CD4-positive, alpha-beta T cell treated with Interleukin-10 for 1 hour (primary cell): Measurements from ENCODE around the gene FTSJ1.
"Not testable (repeated sequence)": the region's sequence is repeated elsewhere in the genome, so short reads cannot be mapped to it uniquely, and the experiment has no call there.

Source experiments
- DNase-seq: peaks from one replicate; pipeline ENCODE4 v3.0.0-alpha.2; 2020

Gene FTSJ1

DNA sequence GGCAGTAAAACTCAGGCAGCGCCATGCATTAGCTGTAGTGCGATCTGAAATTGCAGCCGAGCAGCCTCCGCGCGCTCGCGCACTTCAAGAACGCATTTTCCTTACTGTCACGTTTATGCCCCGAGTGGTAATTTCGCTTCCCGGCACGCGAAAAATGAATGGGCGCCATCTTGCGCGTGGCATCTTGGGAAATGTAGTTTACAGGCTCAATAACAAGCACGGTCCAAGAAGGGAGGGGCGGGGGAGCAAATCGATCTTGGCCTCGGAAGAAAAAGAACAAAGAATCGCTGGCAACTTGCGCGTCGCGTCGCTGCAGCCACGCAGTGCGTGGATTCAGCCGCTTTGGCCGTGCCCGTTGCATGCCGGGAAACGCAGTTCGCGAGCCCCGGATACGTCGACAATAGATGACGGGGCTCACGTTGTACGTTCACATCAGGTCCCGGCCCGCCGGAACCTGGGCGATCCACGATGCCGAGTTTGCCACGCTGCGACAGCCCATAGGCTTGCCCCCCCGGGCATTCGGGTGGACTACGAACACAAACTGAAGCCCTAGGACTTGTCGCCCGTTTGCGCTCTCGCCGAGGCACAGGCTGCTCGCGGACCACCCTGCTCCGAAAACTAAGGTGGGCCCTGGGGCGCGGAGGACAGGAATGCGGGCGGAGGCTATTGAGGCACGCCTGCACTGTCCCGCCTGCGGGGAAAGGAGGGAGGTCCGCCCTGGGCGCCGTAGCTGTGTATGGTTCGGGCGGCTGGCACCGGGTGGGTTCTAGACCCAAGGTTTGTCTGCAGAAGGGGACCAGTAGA lies at the start of gene FTSJ1:
TSS of gene FTSJ1 (plus strand) at position 426 of the 804 bp plus-strand sequence. CDS start 1,849 bp downstream, outside the sequence.
- DNase-seq = peak; percentile 95

DNA sequence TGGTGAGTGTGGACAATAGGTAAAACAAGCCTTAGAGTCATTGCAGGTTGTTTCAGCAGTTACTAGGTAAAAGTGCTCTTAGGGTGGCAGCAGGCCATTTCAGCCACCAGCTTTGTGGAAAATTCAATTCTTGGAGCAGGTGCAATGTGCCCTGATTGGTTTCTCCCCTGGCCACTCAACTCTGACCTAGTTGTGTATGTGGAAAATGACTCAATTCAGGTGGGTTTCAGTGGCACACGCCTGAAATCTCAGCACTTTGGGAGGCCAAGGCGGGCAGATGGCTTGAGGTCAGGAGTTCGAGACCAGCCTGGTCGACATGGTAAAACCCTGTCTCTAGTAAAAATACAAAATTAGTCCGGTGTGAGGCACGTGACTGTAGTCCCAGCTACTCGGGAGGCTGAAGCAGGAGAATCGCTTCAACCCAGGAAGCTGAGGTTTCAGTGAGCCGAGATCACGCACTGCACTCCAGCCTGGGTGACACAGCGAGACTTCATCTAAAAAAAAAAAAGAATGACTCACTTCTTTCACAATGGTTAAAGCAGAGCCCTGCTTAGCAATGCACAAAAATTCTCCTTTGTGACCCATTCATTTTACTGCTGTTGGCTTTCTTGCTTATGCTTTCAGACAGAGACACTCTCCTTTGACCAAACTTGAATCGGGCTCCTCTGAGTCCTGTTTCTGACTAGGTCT lies 48.8 kb upstream of the FTSJ1 start:
- DNase-seq = not testable (repeated sequence)

GRCh38 chrX:48429606-48430005 lies 46.4 kb upstream of the FTSJ1 start:
- not testable (repeated sequence) for DNase-seq

DNA sequence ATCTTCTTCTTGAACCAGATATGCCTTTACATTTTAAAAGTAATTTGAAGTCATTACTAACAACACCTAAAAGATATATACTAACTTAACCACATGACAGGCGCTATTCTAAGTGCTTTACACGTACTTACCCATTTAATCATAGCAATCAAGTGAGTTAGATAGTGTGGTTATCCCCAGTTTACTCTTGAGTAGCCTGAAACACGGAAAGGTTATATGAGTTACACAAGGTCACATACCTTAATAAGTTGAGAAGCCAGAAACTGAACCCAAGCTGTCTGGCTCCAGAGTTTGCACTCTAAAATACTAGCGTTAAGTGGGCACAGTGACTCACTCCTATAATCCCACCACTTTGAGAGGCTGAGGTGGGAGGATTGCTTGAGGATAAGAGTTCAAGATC lies 45.8 kb upstream of the FTSJ1 start:
- DNase-seq = not testable (repeated sequence)

DNA sequence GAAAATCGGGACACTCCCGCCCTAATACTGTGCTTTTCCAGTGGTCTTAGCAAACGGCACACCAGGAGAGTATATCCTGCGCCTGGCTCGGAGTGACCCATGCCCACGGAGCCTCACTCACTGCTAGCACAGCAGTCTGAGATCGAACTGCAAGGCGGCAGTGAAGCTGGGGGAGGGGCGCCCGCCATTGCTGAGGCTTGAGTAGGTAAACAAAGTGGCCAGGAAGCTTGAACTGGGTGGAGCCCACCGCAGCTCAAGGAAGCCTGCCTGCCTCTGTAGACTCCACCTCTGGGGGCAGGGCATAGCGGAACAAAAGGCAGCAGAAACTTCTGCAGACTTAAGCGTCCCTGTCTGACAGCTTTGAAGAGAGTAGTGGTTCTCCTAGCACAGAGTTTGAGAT lies 42.3 kb upstream of the FTSJ1 start:
- DNase-seq = peak; percentile 7

GRCh38 chrX:48447201-48447600 lies 28.8 kb upstream of the FTSJ1 start:
- DNase-seq = not testable (repeated sequence)

GRCh38 chrX:48450076-48450475 lies 25.9 kb upstream of the FTSJ1 start:
- DNase-seq = no peak

DNA sequence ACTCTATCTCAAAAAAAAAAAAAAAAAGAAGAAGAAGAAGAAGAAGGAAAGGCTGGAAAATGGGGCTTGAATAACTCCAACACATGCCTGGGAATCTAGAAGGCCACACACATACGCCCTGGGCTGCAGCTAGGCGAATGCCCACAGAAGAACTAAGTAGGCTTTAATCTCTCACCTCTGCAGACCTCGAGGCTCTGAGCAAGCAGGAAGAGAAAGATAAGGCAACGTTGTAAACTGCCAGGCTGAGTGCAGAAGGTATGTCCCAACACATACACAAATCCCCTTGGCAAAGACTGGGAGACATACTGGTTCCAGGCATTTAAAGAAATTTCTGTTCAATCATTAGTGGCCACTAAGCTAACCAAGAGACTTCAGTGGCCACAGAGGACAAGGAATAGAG lies 24.3 kb upstream of the FTSJ1 start:
- DNase-seq = no peak

- no peak for DNase-seq
These were observed 19.2 kb upstream of the FTSJ1 start for GRCh38 chrX:48456628-48457331.

DNA sequence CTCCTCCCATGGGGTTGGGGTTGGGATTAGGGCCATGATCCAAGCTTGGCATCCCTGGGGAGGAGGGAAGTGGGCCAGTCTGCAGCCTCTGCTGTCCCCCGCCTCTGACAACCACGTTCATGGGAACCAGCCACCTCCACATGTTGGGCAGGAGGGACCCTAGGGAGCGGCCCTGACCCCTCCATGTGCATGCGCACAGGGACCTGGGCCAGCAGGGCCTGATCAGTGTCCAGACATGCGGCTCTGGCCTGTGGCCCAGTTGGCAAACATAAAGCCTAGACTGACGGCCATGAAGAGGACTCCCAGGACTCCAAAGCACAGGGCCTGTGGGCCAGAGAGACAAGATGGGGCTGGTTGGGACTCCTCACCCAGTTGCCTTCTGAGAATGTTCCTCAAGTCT lies 17.3 kb upstream of the FTSJ1 start:
- DNase-seq = no peak

DNA sequence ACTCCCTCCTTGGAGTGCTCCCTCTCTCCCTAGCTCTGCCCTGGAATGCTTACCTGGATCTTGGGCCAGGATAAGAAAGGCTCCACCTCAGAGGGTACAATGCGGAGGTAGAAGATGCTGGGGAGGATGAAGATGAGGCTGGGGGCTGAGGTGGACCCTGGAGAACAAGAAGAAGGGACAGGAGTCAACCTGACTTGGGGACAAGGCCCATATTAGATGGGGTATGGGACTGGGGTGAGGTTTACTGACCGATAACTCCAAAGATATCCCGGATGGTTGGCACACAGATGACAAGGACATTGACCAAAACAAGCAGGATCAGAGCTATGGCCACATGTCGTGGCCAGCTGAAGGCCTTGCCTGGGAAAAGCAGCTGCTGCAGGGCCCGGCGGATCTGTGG lies 16.5 kb upstream of the FTSJ1 start:
- no peak for DNase-seq

GRCh38 chrX:48460031-48460430 lies 16.0 kb upstream of the FTSJ1 start:
- no peak for DNase-seq

GRCh38 chrX:48460606-48461005 lies 15.4 kb upstream of the FTSJ1 start:
- DNase-seq = no peak

- DNase-seq = no peak
These were observed 14.2 kb upstream of the FTSJ1 start for GRCh38 chrX:48461830-48462229.

DNA sequence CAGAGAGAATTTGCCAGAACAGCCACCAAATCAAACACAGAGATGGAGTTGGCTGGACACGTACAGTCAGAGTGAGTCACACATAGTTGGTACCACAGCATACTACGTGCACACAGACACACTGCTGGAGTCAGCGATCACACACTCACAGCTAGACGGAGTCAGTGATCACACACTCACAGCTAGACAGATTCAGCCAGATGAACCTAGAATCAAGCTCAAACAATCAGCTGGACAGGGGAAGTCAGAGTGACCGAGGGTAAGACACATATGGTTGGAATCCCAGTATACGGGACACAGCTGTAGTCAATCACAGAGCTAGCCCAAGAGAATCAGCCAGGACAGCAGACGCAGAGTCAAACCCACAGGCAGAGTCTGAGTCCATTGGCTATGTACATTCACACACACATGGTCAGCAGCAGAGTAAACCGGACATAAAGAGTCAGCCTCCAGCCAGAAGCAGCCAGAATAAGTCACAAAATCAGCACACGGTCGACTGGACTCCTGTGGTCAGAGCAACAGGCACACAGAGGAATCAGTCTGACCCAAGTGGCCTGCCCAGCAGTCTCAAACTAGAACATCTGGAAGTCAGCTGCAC lies 10.6 kb upstream of the FTSJ1 start:
- no peak for DNase-seq

DNA sequence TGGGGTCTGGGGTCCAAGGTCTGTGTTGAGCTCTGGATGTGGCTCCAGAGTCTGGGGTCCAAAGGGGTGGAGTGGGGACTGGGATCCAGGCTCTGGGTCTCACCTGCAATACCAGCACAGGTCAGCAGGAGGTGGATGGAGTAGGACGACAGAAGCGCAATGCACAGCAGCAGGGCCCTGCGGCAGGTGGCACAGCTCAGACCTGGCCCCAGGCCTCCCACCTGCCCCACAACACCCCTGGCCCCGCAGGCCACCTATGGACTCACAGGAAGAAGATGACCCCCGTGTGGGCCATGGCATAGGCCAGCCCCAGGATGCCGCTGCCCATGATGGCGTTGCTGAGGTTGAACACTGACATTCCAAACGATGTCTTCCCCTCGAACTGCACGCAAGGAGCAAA lies 9.3 kb upstream of the FTSJ1 start:
- peak; percentile 7 for DNase-seq

DNA sequence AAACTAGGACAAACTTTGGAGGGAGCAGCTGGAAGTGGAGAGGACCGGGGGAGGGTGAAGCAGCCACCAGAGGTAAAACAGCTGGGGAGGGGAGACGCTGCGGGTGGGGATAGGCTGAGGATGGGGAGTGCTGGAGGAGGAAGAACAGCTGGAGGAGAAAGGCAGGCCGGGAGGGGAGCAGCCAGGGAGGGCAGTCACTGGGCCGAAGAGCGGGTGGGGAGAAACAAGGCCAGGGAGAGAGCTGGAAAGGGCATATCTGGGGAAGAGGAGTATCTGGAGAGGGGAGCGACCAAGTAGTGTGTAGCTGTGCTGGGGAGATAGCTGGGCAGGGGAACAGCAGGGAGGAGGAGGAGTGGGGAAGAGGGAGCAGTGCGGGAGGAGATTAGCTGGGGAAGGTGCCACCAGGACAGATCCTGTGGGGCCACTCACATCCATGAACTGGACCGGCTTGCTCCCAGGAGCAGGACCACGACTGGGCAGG lies 8.7 kb upstream of the FTSJ1 start:
- DNase-seq = no peak

- DNase-seq = peak; percentile 37
These were observed 7.7 kb upstream of the FTSJ1 start for GRCh38 chrX:48468247-48468671.

DNA sequence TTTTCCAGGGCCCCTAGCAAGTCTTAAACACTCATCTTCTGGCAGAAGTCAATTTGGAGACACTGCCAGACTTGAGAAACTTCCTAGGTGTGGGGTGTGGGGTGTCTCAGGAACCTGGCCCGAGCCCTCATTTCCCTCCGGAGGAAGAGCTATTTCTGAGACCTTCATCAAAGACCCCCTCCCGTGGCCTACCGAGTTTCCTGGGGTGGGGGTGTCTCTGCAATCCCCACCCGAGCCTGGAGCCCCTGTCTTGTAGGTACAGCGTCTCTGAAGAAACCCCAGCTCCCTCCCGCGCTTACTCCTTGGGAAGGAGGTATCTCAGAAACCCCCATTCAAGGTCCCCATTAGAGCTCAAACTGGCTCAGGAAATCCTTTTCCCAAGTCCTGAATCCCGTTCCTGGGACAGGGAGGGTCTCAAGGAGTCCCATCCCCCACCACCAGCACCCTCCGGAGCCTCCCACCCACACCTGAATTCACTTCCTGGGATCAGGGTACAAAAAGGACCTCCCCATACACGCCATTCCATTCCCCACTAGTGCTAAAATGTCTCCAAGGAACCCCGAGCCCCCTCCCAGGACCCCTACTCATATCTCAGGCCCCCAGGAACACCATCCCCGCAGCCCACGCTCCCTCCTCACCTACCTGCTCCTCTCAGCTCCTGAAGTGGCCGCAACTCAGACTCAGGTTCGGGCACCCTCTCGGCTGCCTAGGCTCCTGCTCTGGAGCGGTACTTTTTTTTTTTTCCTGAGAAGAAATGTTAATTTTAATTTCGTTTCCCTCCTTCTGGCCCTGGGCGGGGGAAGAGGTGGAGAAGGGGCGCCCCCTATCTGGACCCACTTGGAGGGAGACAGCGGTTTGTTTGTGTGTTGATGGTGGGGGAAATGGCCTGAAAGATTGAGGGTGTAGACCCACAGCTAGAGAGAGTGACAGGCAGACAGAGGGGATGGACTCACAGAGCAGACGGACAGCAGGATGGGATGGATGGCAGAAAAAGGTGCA lies 7.0 kb upstream of the FTSJ1 start:
- DNase-seq = peak; percentile 60

- no peak for DNase-seq
These were observed 5.7 kb upstream of the FTSJ1 start, which contains the start of gene SLC38A5 for GRCh38 chrX:48470110-48470832. Gene SLC38A5, minus strand, starts transcription at chrX:48470260. Its CDS starts 2,336 bp downstream, at chrX:48467924.

- DNase-seq = no peak
These were observed 5.2 kb upstream of the FTSJ1 start for GRCh38 chrX:48470833-48471118.
